Cardiac muscle cell (in vitro differentiated cells and primary cell): ENCODE data around the gene STRBP. TPM values are rescaled to one million over a fixed set of nuclear protein-coding genes. Genes with fewer than 3 reads are reported as not detected.

Source experiments
- DNase-seq, 2 donors: peaks; one replicate each; pipeline versions ENCODE4 v3.0.0 to v3.0.0-alpha.2; 2010 to 2017; ENCODE audit warnings: low read depth in 1 of 2, low spot score in 1 of 2
- H3K27ac ChIP-seq: fragments of 200-600 bp; sonication (generic); 2 replicates; pipeline ENCODE4 v1.5.1; 2016
- H3K27me3 ChIP-seq: fragments of 200-600 bp; sonication (generic); 2 replicates; pipeline ENCODE4 v1.6.0; 2016; ENCODE audit warnings: control low read depth
- H3K36me3 ChIP-seq: fragments of 200-600 bp; sonication (generic); 2 replicates; pipeline ENCODE4 v1.5.1; 2016; ENCODE audit warnings: control low read depth
- H3K4me1 ChIP-seq: fragments of 200-600 bp; sonication (generic); 2 replicates; pipeline ENCODE4 v1.8.1; 2017; ENCODE audit warnings: low read depth, mild to moderate bottlenecking, mixed run types
- H3K4me3 ChIP-seq: fragments of 200-600 bp; sonication (generic); 2 replicates; pipeline ENCODE4 v1.5.1; 2016; ENCODE audit warnings: mild to moderate bottlenecking
- H3K9me3 ChIP-seq: fragments of 200-600 bp; sonication (generic); 2 replicates; pipeline ENCODE4 v1.5.1; 2017; ENCODE audit warnings: low read depth, mild to moderate bottlenecking, control low read depth
- CTCF ChIP-seq: IDR thresholded peaks from 2 replicates; pipeline ENCODE4 v1.5.1; 2012; ENCODE audit warnings: low read depth, mild to moderate bottlenecking, low read length
- polyA plus RNA-seq: library from polyadenylated mRNA; unstranded; fragments of >200 nt; fragmentation: Nextera tagmentation; extraction: Ambion mirVana; gene quantifications from 2 replicates; pipeline ENCODE4 v1.2.1, GENCODE V29; 2016
- total RNA-seq: library from RNA; depleted of rRNA; stranded (reverse); fragments of >200 nt; gene quantifications from 2 replicates; pipeline ENCODE4 v1.2.3, GENCODE V29; 2016

STRBP gene
- total and polyA plus RNA-seq, 2 experiments from 2014 or later, result 34.1 to 42.9 TPM

GRCh38 chr9:123121457-123121856, 146.9 kb downstream of the STRBP start:
- peaks cover 16% of the 10 kb centered on the region for H3K4me1 ChIP-seq
- no peaks in the 10 kb centered on the region for H3K36me3 ChIP-seq
- H3K4me3 ChIP-seq, result no peak overlapping the region
- no peak overlapping the region for H3K27ac ChIP-seq
- H3K27me3 ChIP-seq, result no peaks in the 10 kb centered on the region
- no peak for TF ChIP-seq CTCF
- no peaks in the 10 kb centered on the region for H3K9me3 ChIP-seq
- no peak for DNase-seq

DNA sequence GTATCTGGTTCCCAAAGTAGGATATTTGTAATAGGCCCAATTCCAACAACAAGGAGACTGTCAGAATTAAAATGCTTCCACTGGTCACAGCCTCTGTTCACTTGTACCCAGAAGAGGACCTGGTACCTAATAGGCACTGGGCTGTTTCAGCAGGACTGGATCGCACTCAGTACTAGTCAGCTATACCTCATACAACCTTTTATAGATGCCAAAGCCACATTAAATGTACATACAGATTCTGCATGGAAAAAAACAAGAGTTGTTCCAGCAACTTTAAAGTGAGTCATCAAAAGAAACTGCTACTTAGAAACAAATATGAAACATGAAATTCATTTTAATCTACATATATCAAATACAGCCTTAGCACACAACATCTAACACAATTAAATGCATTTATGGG, 147.4 kb downstream of the STRBP start:
- DNase-seq, result no peak
- Histone ChIP-seq H3K27ac (no peak overlapping the region), H3K36me3 (no peaks in the 10 kb centered on the region), H3K4me3 (no peak overlapping the region), H3K4me1 (peaks cover 16% of the 10 kb centered on the region), H3K27me3 (no peaks in the 10 kb centered on the region), H3K9me3 (no peaks in the 10 kb centered on the region)
- no peak for TF ChIP-seq CTCF

GRCh38 chr9:123120131-123120530, 148.3 kb downstream of the STRBP start:
- Histone ChIP-seq H3K36me3 (peaks cover 4% of the 10 kb centered on the region), H3K4me3 (no peak overlapping the region), H3K4me1 (peaks cover 16% of the 10 kb centered on the region), H3K27ac (no peak overlapping the region), H3K9me3 (no peaks in the 10 kb centered on the region), H3K27me3 (no peaks in the 10 kb centered on the region)
- no peak for TF ChIP-seq CTCF
- no peak for DNase-seq

DNA sequence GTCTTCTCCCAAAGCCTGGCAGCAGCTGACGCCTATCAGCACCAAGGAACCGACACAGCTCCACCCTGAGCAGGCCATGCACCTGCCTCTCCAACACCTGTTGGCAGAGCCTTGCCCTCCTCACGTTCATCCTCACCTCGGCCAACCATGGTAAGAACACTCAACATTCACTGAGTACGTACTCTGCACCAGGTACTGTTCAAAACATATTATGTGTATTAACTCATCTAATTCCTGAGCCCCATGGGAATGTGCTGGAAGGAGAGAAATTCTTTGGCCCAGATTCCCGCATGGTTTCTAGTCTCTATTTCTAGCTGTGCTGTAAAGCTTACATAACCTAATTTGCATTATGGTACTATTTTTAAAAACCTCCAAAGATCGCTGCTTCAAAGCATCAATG, 148.8 kb downstream of the STRBP start:
- H3K4me3 ChIP-seq, result no peak overlapping the region
- H3K27ac ChIP-seq, result no peak overlapping the region
- peaks cover 6% of the 10 kb centered on the region for H3K36me3 ChIP-seq
- H3K27me3 ChIP-seq, result no peaks in the 10 kb centered on the region
- TF ChIP-seq CTCF, result no peak
- no peak for DNase-seq
- peaks cover 16% of the 10 kb centered on the region for H3K4me1 ChIP-seq
- H3K9me3 ChIP-seq, result no peaks in the 10 kb centered on the region

DNA sequence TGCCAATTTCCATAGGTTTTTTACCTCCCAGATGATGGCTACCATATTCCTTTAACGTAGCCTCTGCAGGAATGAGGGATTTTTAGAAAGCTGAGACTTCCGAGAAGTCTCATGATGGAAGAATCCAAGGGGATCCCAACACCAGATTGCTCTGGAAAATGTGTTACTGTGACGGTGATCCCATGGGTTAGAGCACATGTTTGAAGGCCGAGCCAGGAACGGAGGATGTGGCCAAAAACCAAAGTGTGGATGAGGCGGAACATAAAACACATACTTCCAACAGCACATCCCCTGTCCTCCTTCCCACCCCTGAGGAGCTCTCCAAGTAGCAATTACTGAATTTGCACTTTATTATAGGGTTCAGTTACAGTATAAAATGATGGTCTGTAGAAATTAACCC, 152.3 kb downstream of the STRBP start:
- Histone ChIP-seq H3K9me3 (no peaks in the 10 kb centered on the region), H3K4me1 (peaks cover 9% of the 10 kb centered on the region), H3K27ac (no peak overlapping the region), H3K36me3 (peaks cover 6% of the 10 kb centered on the region), H3K4me3 (no peak overlapping the region), H3K27me3 (no peaks in the 10 kb centered on the region)
- no peak for TF ChIP-seq CTCF
- DNase-seq, result no peak
